ENCODE measurements around the gene CRYZ.

Gene CRYZ

DNA sequence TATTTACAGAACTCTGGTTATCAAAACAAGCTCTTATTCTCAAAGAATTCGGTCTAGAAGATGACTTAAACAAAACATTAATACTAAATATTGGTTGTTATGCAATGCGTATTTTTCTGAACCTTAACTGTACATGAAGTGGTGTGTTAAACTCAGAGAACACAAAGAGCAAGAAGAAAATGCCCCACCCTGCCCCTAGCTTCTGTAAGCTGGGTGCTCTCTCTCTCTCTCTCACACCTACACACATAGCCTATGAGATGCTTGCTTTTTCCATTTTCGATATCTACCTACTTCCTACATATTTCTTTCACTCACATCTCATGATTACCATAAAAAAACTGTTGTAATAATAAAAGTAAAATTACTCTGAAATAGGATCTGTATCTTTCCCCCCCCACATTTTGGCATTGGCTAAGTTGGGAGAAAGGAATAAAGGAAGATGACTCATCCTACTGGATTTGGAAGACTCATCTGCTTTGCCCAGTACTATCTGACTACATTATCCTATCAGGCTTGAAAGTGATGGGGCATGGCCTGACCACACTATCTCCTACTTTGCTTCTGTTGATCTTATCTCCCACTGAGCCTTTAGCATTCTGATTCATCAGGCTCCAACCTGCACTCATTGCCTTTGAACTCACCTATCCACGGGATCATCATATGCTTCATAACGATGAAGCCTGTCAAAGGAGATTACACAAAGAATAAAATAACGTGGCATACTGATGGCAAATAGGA, 2.9 kb downstream of the CRYZ start:
- peak; percentile 80 for DNase-seq

DNA sequence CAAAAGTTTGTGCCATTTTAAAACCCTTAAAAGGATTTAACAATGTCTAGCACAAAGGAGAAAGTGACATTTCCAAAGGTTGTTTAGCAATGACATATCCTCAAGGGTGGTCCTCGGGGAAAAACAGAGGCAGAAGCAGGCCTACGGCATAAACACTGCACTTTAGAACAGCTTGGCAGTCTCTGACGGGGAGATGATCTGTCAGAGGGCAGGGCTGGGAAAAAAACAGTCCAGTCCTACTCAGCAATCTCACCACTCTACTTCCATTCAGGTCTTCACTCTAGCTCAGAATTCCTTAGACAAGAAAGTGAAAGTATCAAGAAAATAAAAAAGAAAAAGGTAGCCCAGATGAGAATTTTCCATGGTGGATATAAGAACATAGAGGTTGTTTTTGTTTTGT, 4.1 kb downstream of the CRYZ start:
- no peak for DNase-seq

DNA sequence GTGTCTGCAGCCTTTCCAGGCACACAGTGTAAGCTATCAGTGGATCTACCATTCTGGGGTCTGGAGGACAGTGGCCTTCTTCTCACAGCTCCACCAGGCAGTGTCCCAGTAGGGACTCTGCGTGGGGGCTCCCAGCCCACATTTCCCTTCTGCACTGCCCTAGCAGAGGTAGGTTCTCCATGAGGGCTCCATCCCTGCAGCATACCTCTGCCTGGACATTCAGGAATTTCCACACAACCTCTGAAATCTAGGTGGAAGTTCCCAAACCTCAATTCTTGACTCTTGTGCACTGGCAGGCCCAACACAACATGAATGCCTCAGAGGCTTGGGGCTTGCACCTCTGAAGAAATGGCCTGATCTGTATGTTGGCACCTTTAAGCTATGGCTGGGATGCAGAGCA, 6.8 kb downstream of the CRYZ start:
- no peak for DNase-seq

DNA sequence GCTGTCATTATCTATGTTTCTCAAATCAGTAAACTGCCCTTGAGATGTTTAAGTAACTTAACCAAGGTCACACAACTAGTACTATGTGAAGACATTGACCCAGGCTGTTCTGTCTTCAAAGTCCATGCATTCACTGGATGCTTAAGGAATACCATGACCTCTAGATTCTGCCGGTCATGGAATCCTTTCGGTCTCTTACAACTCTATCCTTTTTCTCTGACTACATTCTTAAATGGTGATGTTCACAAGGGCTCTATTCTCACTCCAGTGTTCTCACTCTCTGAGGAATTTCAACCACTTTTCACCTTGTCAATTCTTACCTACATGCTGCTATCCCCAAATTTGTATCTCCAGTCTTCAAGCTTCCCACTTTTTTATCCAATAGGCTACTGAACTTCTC, 15.2 kb downstream of the CRYZ start:
- no peak for DNase-seq

DNA sequence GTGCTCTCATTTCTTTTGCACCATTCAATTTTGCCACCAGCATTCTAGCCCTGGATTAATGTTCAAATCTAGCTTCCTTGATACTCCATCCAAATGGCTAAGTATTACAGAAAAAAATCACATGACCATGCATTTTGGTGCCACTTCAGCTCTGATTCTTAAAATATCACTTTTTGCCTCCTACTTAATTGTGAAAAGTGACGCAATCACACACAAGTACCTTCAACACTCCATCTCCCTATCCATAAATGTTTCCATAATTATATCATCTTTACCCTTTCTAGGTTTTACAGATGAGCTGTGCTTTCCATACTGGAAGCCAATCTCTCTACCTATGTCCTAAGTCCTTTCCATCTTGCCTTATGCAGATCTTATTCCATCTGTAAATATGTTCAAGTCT, 16.0 kb downstream of the CRYZ start:
- DNase-seq = no peak

DNA sequence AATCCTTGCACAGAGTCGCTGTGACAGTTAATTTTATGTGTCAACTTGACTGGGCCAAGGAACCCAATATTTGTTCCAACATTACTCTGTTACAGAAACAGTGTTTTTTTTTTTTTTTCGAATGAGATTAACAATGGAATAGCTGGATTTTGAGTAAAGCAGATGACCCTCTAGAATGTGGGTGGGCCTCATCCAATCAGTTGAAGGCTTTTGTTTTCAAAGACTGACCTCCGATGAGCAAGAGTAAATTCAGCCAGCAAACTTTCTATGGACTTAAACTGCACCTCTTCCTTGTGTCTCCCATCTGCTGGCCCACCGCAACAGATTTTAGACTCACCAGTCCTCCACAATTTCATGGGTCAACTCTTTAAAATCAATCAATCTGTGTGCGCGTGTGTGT, 17.0 kb downstream of the CRYZ start:
- DNase-seq = no peak

DNA sequence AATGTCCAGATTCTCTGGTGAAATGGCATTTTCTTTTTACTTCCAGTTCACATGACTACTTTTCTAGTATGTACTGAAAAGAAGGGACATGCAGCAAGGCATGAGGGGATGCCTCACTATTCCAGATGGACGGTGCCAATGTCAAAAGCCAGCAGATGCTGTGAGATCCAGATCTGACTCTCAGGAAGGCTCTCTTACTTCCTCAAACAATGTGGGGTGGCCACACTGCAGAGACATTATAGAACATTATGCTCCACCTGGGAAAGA, 17.7 kb downstream of the CRYZ start:
- DNase-seq = no peak

DNA sequence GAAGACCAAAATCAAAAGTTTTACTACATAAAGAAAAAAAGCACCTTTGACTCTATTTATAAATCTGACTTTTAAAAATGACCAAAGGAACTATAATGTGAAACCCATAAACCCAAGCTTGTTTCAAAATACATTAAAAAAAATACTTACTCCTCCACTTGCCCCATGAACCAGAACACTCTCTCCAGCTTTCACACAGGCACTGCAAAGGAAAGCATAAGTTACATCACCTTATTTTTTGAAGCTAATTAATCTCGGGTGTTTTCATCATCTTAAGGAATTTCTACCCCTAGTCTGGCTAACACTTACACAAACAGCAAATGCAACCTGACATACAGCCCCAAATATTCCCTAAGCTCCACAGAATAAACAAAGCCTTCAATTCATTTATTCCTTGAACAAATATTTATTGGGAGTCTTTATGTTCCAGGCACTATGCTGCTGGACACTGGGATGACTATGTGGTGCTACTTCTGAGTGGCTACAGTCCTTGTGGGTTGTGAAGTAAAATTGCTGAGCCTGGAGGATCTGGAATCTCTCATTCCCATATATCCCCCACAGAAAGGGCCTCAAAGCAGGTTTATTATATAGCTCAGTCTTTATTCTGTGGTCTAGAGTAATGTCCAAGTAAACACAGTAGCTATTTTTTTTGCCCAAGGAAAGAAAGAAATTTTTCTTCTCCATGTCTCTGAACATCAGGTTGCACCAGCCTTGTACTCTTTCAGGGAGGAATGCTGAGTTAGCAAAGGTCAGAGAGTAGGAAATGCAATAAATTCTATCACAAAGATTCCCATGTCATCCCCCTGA, 18.2 kb downstream of the CRYZ start:
- no peak for DNase-seq

DNA sequence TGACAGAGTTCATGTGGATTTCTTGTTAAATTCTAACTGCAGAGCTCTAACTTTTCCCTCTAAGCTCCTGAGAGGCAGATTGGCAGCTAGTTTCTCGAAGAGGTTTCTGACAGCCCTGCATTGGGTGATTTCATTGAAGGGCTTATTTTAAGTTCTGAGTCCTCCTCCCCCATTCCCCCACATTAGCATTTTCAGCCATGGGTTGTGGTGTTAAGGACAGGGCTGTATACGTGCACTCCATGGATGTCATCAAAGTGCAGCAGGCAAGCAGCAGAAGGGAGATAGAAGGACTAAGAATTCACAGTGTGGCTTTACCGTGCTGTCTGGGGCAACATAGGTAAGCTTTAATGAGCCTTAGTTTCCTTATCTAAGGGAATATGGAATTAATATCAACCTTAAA, 19.0 kb downstream of the CRYZ start:
- no peak for DNase-seq

DNA sequence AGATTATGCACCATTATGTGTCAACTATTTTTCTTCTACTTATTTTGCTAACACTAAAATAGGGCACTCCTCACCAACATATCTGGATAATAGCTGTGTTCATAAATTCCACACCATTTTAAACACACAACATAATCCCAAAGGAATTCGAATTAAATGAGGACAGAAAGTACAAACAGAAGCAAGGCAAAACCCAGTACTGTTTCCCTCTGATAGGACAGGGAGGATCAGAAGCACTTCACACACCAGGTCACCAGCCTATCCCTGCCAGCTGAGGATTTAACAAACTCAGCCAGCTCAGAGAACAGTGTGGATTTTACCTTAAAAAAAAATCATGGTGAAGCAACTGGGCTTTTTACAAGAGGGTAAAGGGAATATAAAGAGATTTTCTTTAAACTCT, 20.0 kb downstream of the CRYZ start:
- DNase-seq = no peak

DNA sequence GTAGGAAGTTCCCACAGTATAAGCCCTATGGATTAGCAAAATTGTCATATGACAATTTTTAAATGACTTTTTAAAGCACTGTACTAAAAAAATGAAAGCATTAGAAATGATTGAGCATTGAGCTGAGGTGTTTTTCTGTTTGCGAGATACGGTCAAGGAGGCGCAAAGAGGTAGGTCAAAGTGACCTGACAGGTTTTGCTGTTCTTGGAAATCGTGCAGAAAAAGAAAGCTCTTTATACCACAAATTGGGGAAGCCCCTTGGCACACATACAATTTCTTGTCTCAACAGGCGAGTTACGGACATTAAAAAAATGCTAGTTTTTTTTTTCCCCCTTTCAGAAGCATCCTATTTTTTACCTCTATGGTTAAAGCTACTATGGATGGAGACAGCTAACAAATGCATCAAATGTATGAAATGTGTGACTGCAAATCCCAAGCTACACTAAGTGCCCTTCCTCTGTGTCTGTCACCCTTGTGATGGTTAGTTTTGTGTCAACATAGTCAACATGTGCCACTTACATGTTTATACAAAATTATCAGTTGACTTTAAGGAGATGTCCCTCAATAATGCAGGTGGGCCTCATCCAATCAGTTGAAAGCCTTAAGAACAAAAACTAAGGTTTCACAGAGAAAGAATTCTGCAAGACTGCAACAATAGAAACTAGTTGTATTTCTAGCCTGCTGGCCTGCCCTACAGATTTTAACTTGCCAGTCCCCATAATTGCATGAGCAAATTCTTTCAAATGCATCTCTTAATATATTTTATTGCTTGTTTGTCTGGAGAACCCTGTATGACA, 29.3 kb downstream of the CRYZ start:
- DNase-seq = no peak

DNA sequence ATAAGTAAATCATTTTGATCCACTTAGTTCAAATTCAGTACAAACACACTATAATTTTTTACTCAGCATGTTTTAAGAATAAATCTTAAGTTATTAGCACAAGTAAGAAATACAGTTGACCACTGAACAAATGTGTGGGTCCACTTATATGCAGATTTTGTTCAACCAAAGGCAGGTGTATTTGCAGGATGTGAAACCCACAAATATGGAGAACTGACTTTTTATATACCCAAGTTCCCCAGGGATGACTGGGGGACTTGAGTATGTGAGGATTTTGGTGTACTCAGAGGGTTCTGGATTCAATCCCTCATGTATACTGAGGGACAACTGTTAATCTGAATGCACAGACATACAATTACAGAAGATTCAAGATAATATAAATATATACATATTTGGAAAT, 33.5 kb downstream of the CRYZ start:
- no peak for DNase-seq

DNA sequence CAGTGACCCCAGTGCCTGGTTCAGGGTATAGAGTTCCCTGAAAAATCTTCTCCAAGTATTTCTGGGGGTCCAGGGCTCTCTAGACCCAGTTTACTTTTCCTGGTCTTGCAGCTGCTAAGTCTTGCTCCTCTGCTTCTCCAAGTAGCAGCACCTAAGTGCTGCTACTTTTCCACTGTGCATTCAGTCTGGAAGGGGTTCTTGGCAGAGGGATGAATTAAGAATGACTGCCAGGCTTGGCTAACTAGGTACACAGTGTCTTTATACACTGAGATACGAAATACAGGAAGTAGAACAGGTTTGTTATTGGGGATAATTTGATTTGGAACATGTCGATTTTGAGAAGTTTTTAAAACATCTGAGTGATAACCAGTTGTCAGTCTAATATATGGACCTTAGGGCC, 35.0 kb downstream of the CRYZ start:
- DNase-seq = no peak

DNA sequence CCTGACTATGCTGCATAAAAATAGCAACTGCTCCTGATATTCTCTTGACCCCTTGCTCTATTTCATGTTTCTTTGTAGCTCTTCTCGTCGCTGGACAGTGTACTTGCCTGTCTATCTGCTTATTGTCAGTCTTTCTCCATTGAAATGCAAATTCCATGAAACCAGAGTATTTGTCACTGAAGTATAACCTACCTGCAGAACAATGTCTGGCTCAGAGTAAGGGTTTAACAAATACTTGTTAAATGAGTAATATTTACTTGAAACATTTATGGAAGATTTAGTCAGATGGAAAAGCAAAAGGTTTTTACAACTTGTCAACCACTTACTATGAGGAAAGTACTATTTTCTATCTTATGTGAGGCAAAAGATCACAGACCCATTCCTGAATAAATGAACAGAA, 39.4 kb downstream of the CRYZ start:
- DNase-seq = no peak

DNA sequence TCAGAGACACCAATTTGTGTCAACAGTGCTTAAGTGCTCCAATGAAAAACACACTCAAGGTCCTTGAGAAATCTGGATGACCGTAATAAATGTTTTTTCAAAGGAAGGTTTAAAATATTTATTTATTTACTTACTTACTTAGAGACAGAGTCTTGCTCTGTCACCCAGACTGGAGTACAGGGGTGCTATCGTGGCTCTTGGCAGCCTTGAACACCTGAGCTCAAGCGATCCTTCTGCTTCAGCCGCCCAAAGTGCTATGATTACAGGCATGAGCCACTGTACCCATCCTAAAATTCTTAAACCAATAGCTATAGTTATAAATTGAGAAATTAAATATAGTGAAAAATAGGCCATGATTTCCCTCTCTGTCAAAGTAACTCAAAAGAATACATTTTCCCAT, 41.9 kb downstream of the CRYZ start:
- no peak for DNase-seq

DNA sequence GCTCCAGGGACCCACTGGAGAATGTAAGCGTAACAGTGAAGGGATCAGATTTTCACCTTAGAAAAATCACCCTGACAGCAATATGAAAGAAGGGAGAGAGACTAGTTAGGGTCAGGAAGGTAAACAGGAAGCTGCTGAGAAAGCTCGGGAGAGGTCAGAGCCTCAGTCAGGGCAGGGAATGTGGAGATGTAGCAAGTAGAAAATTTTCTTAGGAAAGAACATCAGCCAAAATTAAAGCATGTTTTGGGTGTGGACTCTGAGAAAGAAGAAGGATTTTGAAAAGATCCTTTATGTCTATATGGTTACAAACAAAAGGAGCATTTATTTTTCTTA, 42.5 kb downstream of the CRYZ start:
- no peak for DNase-seq

DNA sequence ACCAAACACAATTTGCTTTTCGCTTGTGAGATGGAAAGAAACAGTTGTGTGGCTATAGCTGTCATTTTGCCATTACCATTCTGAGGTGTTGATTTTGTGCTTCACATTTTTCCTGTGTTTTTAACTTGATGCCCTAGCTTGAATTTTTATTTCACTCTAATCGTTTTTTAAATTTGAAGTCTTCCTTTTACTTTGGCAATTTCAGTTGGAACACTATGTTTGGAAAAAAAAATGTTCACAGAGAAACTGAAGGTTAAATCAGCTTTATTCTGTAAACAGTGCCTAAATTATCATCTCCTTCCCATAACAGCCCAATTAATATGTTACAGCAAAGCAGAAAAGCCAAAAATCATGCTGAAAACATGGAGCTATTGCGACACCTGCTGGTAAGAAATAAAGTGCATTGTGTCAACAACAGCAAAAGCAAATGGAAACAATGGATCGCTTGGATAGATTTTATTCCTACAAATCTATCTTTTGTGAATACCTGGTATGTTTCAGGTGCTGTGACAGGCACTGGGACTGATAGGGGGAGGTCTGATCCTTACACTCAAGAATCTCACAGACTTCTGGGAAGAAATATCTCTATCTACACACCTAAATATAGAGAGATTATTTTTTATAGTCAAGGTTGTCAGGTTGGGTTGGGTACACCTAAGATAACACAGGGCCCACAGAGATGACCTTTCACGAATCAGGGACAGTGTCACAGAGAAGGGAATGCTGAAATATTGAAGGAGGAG, 43.1 kb downstream of the CRYZ start:
- DNase-seq = peak; percentile 56

DNA sequence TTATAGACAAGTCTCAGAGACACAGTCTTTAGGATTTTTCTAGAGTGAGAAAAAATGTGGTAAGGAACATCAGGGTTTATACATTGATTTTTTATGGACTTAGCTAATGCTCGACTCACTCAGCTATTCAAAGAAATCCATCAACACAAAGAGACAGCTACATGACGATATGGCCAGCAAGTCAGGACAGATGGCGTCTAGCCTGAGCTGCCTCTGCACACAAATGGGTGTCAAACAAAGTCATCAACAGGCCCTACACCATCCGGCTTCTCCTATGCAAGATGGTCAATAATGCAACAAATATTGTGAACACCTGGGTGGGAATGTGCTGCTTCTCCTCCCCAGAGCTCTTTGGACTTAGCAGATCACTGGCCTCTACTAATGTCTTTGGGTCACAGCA, 45.9 kb downstream of the CRYZ start:
- DNase-seq = no peak

DNA sequence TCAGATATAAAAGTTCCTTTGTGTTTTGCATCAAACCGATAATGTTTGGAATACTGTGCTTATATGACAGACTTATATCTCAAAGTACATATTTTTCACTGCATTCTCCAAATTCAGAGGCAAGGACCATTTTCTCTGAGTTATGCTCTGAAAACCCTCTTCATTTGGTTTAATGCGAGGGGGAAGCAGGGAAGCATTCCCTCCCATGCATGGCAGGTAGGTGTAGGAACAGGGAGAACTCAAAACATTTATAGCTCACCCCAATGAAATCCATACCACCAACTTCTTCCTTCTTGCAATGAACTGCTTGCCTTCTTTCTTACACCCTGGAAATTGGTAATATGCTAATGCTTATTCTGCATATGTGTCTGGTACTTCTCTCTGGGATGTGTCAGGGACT, 48.5 kb downstream of the CRYZ start:
- DNase-seq = no peak

DNA sequence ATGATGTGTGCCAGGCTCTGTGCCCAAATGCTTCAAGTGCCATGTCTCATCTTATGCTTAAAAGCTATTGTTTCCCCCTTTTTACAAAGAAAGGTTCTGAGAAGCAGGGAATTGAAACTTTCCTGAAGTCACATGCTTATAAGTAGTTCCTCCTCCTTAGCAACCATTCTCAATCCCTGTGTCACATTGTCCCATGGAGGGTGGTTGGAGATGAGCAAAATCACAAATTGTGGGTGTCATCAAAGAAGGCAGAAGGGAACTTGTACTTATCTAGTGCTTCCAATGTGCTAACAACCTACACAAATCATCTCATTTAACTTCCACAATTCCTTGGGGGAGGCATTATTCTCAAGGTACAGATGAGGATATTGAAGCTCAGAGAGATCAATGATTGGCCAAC, 49.2 kb downstream of the CRYZ start:
- DNase-seq = no peak

DNA sequence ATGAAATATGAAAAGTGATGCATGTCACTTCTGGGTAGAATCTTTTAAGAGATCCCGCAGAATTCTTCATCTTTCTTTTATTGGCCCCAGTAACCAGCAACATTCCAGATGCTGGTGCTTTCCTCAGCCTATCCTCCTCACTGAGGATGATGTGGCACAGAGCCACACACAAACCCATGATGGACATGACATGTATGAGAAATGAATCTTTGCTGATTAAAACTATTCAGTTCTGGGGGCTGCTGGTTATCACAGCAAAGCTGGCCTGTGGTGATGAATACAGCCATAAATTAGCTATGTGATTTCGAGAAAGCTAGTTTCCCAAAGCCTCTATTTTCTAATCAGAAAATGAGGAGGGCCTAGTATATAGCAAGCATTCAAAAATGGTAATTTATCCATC, 51.0 kb downstream of the CRYZ start:
- DNase-seq = no peak

DNA sequence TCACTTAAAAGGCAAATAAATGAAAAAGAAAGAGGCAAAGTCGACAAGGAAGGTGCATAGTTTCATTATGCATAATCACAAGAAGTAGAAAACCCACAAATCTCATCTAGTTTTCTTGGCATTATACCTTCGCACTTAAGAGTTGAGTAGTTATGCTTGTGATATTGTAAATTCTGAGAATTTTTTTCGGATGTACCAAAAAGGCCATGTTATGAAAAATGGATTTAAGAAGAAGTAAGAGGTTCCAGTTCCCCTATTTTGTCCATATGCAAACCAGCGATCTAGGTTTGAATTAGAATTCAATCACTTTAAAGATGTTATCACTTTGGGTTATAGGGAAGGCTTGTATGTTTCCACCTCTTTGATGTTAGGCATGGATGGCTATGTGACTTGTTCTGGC, 51.4 kb downstream of the CRYZ start:
- no peak for DNase-seq

DNA sequence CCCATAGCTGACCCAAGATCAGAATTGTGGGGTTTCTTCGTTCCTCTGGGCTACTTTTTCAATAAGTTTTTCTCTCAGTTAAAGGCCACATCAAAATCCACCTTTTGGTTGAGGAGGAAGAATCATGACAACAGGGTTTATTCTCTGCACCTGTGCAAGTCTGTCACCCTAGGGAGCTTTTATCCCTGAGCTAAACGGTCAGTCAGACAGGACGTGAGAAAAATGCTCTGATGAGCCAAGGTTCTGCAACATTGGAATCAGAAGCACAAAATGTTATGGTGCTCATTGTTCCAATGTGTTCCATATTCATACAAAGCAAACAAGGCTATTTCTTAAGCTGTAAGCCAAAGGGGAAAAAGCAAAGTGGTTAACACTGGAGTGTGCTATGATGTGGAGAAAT, 51.8 kb downstream of the CRYZ start:
- no peak for DNase-seq

DNA sequence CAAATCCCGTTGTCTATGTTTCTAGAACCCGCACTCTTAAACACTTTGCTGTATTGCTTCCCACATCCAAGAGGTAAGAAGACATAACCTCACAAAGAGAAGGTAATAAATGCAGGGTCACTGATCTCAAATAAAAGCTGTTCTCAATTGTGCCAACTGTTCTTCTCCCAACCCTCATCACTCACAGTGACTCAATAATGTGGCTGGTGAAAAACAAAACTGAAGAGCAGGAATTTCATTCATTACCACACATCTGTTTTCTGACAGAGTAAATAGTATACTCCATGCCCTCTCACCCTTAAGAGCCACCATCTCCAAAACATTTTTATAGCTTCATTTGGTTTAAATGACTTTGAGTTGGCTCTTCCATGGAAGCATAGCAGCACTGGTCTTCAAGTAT, 53.0 kb downstream of the CRYZ start:
- DNase-seq = no peak

Data from EL (cell line).